IPS-15b (cell line): ENCODE data around the gene RPL41.
A peak's percentile ranks its signal among the peaks of the same experiment; 100 is the strongest.

Experiments used
- H3K27me3 ChIP-seq: one replicate; pipeline ENCODE4 v1.6.1; 2013; ENCODE audit warnings: low read length; ENCODE audit not compliant: control insufficient read depth, insufficient read depth
- H3K36me3 ChIP-seq: one replicate; pipeline ENCODE4 v1.6.1; 2013; ENCODE audit warnings: low read length; ENCODE audit not compliant: control insufficient read depth, insufficient read depth
- H3K4me1 ChIP-seq: one replicate; pipeline ENCODE4 v1.6.1; 2013; ENCODE audit warnings: mild to moderate bottlenecking, low read length; ENCODE audit not compliant: control insufficient read depth, insufficient read depth
- H3K4me3 ChIP-seq: one replicate; pipeline ENCODE4 v1.5.1; 2013; ENCODE audit warnings: low read depth, low read length
- H3K9ac ChIP-seq: one replicate; pipeline ENCODE4 v1.6.1; 2013; ENCODE audit warnings: low read depth, mild to moderate bottlenecking, low read length
- H3K9me3 ChIP-seq: one replicate; pipeline ENCODE4 v1.6.1; 2013; ENCODE audit warnings: mild to moderate bottlenecking, low read length; ENCODE audit not compliant: control insufficient read depth, insufficient read depth

RPL41 gene

DNA sequence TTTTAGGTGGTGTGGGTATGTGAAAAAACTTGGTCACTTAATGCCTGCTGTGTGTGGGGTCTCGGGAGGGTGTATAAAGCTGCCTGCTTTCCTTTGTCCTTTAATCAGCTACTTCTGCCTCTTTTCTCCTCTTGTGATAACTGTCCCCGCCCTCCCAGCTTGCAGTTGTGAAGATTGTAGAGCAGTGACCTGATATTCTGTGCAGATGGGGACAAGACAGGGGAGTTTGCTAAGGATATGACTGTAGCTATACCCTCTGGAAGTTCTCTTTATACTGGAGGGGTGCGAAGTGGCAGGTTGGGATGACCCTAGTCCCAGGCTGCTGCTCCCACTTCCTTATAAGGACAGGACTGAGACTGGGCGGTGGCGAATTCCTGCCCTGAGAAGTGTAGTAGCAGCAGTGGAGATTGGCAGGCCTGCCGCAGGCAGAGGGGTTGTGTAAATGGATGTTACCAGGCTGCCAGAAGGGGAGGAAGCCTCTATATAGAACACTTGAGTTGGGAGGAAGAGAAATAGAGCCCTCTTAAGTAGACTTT is 42.6 kb downstream of the RPL41 start:
- Histone ChIP-seq H3K27me3 (no peaks in the 10 kb centered on the region), H3K9ac (peak overlapping the region; percentile 96), H3K4me1 (peaks cover 21% of the 10 kb centered on the region), H3K4me3 (peak overlapping the region; percentile 98), H3K36me3 (peaks cover 53% of the 10 kb centered on the region), H3K9me3 (no peaks in the 10 kb centered on the region)

DNA sequence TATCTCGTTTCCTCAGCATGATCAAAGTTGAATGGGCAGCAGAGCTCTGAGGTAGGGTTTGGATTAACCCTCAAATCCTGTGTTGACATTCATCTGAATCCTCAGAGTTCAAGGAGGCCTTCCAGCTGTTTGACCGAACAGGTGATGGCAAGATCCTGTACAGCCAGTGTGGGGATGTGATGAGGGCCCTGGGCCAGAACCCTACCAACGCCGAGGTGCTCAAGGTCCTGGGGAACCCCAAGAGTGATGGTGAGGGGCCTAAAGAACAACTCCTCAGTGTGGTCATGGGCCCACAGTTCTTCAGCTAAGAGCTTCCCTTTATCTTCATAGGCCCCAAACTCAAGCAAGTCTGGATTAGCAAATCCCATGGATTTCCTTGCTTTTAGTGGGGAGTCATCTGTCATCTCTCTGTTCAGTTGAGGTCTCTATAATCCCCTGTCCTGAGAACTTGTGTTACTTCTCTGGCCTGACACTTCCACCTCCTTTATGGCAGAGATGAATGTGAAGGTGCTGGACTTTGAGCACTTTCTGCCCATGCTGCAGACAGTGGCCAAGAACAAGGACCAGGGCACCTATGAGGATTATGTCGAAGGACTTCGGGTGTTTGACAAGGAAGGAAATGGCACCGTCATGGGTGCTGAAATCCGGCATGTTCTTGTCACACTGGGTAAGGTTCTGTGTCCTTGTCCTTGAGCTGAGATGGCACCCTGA is 43.2 kb downstream of the RPL41 start:
- Histone ChIP-seq H3K4me1 (peaks cover 21% of the 10 kb centered on the region), H3K36me3 (peaks cover 55% of the 10 kb centered on the region), H3K4me3 (peak overlapping the region; percentile 98), H3K9ac (peak overlapping the region; percentile 30), H3K27me3 (no peaks in the 10 kb centered on the region), H3K9me3 (no peaks in the 10 kb centered on the region)

DNA sequence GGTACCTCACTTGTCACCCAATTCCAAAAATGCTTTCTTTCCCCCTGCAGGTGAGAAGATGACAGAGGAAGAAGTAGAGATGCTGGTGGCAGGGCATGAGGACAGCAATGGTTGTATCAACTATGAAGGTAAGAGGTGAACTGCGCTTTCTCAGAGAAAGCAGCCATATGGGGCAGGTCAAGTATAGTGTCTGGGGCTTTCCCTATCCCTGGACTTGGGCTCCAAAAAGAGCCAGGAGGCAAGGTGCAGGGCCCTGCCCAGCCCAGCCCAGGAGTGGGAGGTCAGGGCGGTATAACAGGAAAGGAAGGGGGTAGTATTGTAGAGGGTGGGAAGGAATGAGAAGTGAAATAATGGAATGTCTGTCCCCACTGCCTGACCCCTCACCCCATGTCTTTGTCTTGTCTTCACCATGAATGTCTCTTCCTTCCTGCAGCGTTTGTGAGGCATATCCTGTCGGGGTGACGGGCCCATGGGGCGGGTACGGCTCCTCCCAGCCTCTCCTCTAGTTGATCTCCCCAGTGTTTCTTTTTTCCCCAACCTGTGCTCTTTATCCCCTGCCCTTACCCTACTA is 43.8 kb downstream of the RPL41 start:
- Histone ChIP-seq H3K4me1 (peaks cover 21% of the 10 kb centered on the region), H3K9ac (peak overlapping the region; percentile 8), H3K27me3 (no peaks in the 10 kb centered on the region), H3K4me3 (peak overlapping the region; percentile 98), H3K36me3 (peaks cover 57% of the 10 kb centered on the region), H3K9me3 (no peaks in the 10 kb centered on the region)

DNA sequence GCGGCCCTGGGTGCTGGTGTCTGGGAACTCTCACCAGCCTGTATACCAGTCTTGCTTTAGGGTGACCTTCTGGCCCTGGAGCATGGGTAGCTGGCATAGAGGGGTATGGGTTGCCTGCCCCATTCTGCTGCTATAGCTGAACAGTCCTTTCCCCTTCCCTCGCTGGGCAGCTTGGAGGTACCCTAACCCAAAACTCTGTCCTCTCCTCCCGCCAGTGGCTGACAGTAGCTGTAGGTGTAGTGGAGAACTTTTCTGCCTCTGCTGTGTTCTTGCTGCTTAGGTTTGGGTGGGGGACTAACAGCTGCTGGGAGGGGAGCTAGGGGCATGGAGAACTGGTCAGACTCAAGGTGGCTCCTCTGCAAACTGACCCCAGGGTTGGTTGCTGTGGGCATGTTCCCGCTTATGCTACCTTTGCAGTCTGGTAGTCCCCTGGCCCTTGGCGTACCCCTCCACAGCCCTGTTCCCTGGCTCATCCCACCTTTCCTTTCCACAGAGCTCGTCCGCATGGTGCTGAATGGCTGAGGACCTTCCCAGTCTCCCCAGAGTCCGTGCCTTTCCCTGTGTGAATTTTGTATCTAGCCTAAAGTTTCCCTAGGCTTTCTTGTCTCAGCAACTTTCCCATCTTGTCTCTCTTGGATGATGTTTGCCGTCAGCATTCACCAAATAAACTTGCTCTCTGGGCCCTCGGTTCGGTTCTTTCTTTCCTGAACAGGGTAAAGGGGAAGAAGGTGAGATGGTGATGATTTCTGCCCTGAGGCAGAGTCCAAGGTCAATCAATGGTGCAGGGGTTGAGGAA is 44.7 kb downstream of the RPL41 start:
- H3K4me1 ChIP-seq = peaks cover 21% of the 10 kb centered on the region
- H3K9me3 ChIP-seq = no peaks in the 10 kb centered on the region
- H3K27me3 ChIP-seq = no peaks in the 10 kb centered on the region
- H3K36me3 ChIP-seq = peaks cover 56% of the 10 kb centered on the region
- no peak overlapping the region for H3K4me3 ChIP-seq
- H3K9ac ChIP-seq = peak overlapping the region; percentile 8

DNA sequence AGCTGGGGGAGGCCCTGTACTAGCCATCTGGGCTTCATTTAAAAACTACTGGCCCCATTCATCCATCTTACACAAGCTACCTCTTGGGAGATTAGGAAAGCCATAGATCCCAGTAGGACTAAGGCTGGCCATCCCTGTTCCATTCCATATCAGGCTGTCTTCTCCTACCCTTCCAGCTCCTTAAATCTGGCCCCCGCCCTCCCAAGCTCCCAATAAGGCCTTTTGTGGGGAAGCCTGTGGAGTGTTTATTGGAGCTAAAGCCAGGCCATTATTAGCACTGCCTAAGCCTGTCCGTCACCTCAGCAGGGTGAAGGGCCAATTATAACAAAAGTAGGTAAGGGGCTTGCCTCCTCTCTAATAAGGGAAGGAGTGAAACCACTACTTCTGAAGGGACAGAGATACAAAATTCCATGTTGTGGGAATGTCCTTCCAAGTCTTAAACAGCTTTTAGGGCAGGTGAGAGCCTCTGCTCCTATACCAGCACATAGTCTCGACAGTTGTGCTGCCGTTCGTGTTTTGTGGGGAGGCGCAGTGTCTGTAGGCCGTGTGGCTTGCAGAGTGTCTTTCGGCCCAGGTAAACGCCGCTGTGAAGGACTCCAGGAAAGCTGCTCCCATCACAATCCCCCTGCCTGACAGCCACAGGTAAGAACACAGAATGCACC is 45.4 kb downstream of the RPL41 start:
- peaks cover 21% of the 10 kb centered on the region for H3K4me1 ChIP-seq
- no peaks in the 10 kb centered on the region for H3K27me3 ChIP-seq
- no peak overlapping the region for H3K4me3 ChIP-seq
- no peak overlapping the region for H3K9ac ChIP-seq
- H3K36me3 ChIP-seq = peaks cover 56% of the 10 kb centered on the region
- no peaks in the 10 kb centered on the region for H3K9me3 ChIP-seq

DNA sequence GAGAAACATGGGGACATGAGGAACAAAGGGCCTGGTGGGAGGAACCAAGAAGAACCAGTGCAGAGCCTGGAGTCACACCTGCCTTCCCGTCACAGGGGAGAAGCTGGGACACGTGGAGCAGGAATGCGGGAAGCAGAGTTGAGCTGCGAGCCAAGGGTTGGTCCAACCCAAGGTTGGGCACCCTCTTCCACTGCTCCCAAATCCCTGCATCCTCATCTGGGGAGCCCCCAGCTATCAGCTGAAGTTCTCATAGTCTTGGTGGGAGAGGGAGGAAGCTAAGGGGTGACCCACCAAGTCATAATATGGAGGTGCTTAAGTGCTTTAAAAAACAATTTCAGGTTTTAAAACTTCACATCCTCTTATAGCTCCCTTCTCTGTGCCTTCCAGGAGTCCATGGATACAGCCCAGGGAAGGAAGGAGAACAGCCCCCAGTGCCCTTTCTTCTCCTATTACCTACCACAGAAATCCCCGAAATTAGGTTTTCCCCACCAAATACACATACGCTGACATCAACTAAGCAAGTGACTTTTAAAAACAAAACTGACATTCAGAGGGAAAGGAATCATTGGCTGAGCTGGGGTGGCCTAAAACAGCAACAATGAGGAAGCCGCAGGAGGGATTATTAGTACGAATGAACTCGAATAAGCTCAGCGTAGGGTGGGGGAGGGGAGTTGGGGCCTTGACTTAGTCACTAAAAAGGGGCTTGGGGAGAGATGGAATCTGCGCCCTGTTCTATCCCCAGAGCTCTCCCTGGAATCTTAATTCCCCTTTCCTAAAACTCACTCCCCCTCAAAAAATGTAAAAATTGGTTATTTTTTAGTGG is 46.2 kb downstream of the RPL41 start:
- Histone ChIP-seq H3K36me3 (peaks cover 61% of the 10 kb centered on the region), H3K4me3 (no peak overlapping the region), H3K27me3 (no peaks in the 10 kb centered on the region), H3K9me3 (no peaks in the 10 kb centered on the region), H3K4me1 (peaks cover 19% of the 10 kb centered on the region), H3K9ac (peak overlapping the region; percentile 51)

DNA sequence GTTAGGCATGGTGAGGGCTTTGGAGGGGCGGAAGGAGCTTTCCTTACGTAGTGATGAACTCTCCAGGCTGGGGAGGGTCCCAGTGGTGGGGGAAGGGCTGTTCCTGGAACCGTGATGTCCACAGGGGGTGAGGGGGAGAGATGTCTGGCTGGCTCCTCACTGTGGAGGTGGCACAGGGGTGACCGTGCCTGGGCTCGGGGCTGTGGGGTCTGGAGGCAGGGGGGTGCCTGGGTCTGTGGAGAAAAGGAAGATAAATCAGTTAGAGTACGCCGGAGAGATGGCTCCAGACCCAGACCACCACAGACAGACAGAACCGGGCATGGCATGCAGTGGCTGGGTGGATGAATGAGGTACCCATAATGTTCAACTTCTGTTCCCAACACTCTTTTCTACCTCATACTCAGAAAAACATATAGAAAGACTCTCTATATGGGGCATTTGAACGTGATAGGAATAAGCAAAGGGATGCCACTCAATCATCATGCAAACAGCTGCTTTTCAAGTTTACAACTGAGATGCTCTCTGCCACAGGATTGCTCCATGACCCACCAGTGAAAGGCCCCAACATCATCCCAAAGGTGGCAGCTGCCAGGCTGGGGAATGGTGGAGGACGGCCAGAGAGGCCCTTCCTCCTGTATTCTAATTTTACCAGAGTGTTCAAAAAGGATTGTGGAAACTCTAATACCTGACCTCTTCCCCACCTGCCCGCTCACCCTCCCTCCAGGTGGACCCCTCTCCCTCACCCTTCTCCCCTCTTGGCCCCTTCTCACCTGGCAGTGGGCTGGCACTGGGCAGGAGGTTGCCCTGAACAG is 47.3 kb downstream of the RPL41 start:
- peaks cover 19% of the 10 kb centered on the region for H3K4me1 ChIP-seq
- peaks cover 70% of the 10 kb centered on the region for H3K36me3 ChIP-seq
- no peak overlapping the region for H3K4me3 ChIP-seq
- H3K9ac ChIP-seq = no peak overlapping the region
- H3K27me3 ChIP-seq = no peaks in the 10 kb centered on the region
- H3K9me3 ChIP-seq = no peaks in the 10 kb centered on the region

DNA sequence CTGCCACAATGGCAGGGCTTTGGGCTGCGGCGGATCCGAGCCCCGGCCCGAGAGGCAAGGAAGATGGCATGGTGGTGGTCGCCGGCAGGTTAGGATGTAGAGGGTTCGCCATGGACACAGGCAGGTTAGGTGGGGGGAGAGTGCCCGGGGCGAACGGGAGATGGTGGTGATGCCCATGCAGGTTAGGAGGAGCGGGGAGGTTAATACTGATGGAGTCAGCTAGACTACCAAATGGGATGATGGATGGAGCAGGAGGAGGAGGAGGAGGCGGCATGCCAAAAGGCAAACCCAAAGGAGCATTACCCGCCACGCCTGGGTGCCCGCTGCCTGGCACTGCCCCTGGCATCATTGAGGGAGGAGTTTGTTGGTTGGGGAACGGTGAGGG is 47.9 kb downstream of the RPL41 start:
- H3K27me3 ChIP-seq = no peaks in the 10 kb centered on the region
- H3K4me3 ChIP-seq = no peak overlapping the region
- H3K4me1 ChIP-seq = peaks cover 19% of the 10 kb centered on the region
- H3K36me3 ChIP-seq = peaks cover 70% of the 10 kb centered on the region
- H3K9ac ChIP-seq = no peak overlapping the region
- no peaks in the 10 kb centered on the region for H3K9me3 ChIP-seq

DNA sequence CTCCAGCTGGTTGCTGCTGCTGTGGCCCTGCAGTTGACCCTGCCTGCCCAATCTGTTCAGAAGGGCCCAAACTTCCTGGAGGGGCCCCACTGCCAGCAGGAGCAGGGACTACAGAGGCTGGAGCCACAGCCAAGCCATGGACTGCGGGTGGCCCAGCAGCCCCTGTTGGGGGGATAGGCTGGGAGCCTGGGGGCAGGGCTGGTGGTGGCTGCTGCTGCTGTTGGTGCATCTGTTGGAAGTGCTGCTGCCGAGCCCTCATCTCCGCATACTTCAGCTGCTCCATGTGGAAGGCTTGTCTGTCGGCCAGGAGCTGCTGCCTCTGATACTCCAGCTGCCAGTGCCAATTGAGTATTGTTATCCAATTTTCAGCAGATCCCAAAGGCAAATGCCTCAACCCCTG is 48.9 kb downstream of the RPL41 start:
- Histone ChIP-seq H3K9me3 (no peaks in the 10 kb centered on the region), H3K27me3 (no peaks in the 10 kb centered on the region), H3K36me3 (peaks cover 69% of the 10 kb centered on the region), H3K4me3 (no peak overlapping the region), H3K9ac (no peak overlapping the region), H3K4me1 (peaks cover 14% of the 10 kb centered on the region)
